ENCODE measurements around the gene FARP2.
"Not testable (repeated sequence)": the region's sequence is repeated elsewhere in the genome, so short reads cannot be mapped to it uniquely, and the experiment has no call there.

Gene FARP2

DNA sequence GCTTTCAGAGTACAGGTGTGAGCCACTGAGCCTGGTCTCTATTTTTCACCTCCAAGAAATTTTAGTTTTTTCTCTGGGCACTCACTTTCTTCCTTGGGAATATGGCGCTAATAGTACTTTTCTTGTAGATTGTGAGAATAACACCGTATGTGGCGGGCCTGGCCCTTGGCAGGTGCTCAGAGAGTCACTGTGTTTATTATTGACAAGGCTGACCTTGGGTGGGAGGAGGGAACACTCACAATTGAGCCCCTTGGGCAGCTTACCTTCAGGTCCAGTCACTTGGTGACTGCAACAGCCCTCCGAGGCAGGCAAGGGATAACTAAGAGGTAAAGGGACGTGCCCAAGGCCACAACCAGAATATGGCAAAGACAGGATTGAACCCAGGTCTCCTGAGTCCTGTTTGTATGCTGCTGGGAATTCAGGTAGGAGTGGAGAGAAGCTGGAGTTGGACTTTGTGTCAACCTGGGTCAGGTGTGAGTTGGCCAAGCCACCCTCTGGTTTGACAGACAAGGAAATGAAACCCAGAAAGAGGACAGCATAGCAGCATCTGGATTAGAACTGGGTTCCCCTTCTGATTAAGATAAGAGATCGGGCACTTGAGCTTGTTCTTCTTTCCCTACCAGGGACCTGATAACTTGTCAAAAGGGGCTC, 155.1 kb downstream of the FARP2 start:
- no peak overlapping the region for H3K4me3 ChIP-seq (ENCODE audit: low read depth in 1 of 2, low read length in 2 of 2)
- H3K27me3 ChIP-seq (ENCODE audit: low read depth, low read length) = no peaks in the 10 kb centered on the region
- no peaks in the 10 kb centered on the region for H3K9me3 ChIP-seq (ENCODE audit: control insufficient read depth in 1 of 2, low read length in 2 of 2)
- H3K36me3 ChIP-seq (ENCODE audit: control insufficient read depth in 1 of 2, insufficient read depth in 2 of 2, low read length in 2 of 2) = no peaks in the 10 kb centered on the region
- H3K4me1 ChIP-seq (ENCODE audit: control insufficient read depth in 1 of 2, insufficient read depth in 2 of 2, low read length in 2 of 2) = peaks cover 11 to 21% of the 10 kb centered on the region in 2 donors
- H3K27ac ChIP-seq (ENCODE audit: low read length) = no peak overlapping the region

DNA sequence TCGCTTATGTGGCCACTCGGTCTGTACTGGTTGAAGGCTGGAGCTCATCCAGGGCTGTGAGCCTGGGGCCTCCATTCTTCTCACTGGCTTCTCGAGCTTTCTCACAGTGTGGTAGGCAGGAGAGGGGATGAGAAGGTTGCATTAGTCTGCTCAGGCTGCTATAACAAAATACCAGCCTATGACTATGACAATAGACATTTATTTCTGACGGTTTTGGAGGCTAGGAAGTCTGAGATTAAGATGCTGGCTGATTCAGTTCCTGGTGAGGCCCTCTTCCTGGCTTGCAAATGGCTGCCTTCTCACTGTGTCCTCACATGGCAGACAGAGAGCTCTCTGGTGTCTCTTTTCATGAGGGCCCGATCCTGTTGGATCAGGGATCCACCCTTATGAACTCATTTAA, 158.5 kb downstream of the FARP2 start:
- H3K27me3 ChIP-seq (ENCODE audit: low read depth, low read length) = no peaks in the 10 kb centered on the region
- H3K4me1 ChIP-seq (ENCODE audit: control insufficient read depth in 1 of 2, insufficient read depth in 2 of 2, low read length in 2 of 2) = peaks cover 0 to 1% of the 10 kb centered on the region in 2 donors
- no peak overlapping the region for H3K27ac ChIP-seq (ENCODE audit: low read length)
- H3K9me3 ChIP-seq (ENCODE audit: control insufficient read depth in 1 of 2, low read length in 2 of 2) = no peaks in the 10 kb centered on the region
- no peaks in the 10 kb centered on the region for H3K36me3 ChIP-seq (ENCODE audit: control insufficient read depth in 1 of 2, insufficient read depth in 2 of 2, low read length in 2 of 2)
- no peak overlapping the region for H3K4me3 ChIP-seq (ENCODE audit: low read depth in 1 of 2, low read length in 2 of 2)

DNA sequence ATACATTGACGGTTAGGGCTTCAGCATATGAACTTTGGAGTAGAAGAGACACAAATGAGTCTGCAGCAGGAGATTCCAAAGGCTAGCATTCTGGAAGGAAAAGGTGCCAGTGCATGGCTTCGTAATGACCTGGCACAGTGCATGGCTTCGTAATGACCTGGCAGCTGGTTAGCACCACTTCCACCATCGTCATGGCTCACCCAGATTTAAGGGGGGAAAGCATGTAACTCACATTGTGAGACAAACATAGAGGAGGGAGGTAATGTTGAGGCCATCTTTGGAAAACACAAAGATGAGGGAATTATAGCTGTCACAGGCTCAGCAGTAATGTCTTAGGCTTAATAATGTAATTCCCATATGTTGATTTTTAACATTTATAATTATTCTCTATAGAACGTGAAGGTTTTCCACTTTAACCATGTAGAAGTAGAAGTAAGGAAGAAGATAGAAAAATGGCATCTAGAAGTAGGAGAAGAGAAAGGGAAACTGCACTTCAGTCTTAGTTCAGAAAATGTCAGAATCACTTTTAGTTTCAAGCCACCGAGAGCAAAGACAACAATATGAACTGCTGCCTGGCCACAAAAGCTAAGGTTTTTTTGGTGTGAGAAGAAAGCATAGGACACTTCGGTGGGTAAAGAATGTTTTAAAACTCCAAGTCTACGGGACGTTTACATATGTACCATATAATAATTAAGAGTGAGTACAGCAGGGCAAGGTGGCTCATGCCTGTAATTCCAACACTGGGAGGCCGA, 159.1 kb downstream of the FARP2 start:
- no peaks in the 10 kb centered on the region for H3K9me3 ChIP-seq (ENCODE audit: control insufficient read depth in 1 of 2, low read length in 2 of 2)
- H3K4me3 ChIP-seq (ENCODE audit: low read depth in 1 of 2, low read length in 2 of 2) = no peak overlapping the region
- H3K27me3 ChIP-seq (ENCODE audit: low read depth, low read length) = no peaks in the 10 kb centered on the region
- H3K36me3 ChIP-seq (ENCODE audit: control insufficient read depth in 1 of 2, insufficient read depth in 2 of 2, low read length in 2 of 2) = no peaks in the 10 kb centered on the region
- H3K27ac ChIP-seq (ENCODE audit: low read length) = no peak overlapping the region
- no peaks in the 10 kb centered on the region for H3K4me1 ChIP-seq (ENCODE audit: control insufficient read depth in 1 of 2, insufficient read depth in 2 of 2, low read length in 2 of 2)

DNA sequence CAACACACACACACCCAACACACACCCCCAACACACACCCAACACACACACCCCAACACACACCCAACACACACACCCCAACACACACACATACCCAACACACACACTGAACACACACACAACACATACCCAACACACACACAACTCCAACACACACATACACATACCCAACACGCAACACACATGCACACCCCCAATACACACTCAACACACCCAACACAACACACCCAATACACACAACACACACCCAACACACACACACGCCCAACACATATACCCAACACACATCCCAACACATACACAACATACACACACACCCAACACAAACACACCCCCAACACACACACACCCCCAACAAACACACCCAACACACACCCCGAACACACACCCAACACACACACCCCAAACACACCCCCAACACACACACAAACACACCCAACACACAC, 160.5 kb downstream of the FARP2 start:
- H3K9me3 ChIP-seq (ENCODE audit: control insufficient read depth in 1 of 2, low read length in 2 of 2) = no peaks in the 10 kb centered on the region
- no peaks in the 10 kb centered on the region for H3K4me1 ChIP-seq (ENCODE audit: control insufficient read depth in 1 of 2, insufficient read depth in 2 of 2, low read length in 2 of 2)
- no peaks in the 10 kb centered on the region for H3K27me3 ChIP-seq (ENCODE audit: low read depth, low read length)
- H3K36me3 ChIP-seq (ENCODE audit: control insufficient read depth in 1 of 2, insufficient read depth in 2 of 2, low read length in 2 of 2) = no peaks in the 10 kb centered on the region
- H3K4me3 ChIP-seq (ENCODE audit: low read depth in 1 of 2, low read length in 2 of 2) = no peak overlapping the region
- H3K27ac ChIP-seq (ENCODE audit: low read length) = no peak overlapping the region

DNA sequence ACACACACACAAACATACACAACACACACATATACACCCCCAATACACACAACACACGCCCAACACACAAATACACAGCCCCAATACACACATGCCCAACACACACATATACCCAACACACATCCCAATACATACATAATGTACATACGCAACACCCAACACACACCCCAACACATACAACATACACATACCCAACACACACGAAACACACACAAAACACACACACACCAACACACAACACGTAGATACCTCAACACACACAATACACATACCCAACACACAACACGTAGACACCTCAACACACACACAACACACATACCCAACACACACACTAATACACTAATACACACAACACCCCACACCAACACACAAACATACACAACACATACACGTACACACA, 161.2 kb downstream of the FARP2 start:
- Histone ChIP-seq H3K36me3 (ENCODE audit: control insufficient read depth in 1 of 2, insufficient read depth in 2 of 2, low read length in 2 of 2) (no peaks in the 10 kb centered on the region), H3K4me1 (ENCODE audit: control insufficient read depth in 1 of 2, insufficient read depth in 2 of 2, low read length in 2 of 2) (no peaks in the 10 kb centered on the region), H3K9me3 (ENCODE audit: control insufficient read depth in 1 of 2, low read length in 2 of 2) (no peaks in the 10 kb centered on the region), H3K27ac (ENCODE audit: low read length) (no peak overlapping the region), H3K4me3 (ENCODE audit: low read depth in 1 of 2, low read length in 2 of 2) (no peak overlapping the region), H3K27me3 (ENCODE audit: low read depth, low read length) (no peaks in the 10 kb centered on the region)

DNA sequence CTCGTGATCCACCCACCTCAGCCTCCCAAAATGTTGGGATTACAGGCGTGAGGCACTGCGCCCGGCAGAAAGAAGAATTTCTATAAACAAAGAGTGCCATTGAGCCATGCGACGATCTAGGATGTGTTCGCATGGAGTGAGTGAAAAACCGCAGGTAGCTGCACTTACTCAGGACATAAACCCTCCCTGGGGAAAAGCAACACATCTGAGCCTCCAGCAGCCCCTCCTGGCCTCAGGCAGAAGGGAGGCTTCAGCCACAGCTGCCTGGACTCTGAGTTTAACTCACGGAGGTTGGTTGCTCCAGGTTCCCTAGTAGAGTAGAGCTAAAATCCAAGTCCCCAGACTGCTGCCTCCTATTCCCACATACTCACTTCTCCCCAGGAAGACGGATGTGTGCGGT, 163.6 kb downstream of the FARP2 start:
- Histone ChIP-seq H3K27me3 (ENCODE audit: low read depth, low read length) (no peaks in the 10 kb centered on the region), H3K27ac (ENCODE audit: low read length) (no peak overlapping the region), H3K9me3 (ENCODE audit: control insufficient read depth in 1 of 2, low read length in 2 of 2) (no peaks in the 10 kb centered on the region), H3K4me3 (ENCODE audit: low read depth in 1 of 2, low read length in 2 of 2) (no peak overlapping the region), H3K4me1 (ENCODE audit: control insufficient read depth in 1 of 2, insufficient read depth in 2 of 2, low read length in 2 of 2) (no peaks in the 10 kb centered on the region), H3K36me3 (ENCODE audit: control insufficient read depth in 1 of 2, insufficient read depth in 2 of 2, low read length in 2 of 2) (no peaks in the 10 kb centered on the region)

DNA sequence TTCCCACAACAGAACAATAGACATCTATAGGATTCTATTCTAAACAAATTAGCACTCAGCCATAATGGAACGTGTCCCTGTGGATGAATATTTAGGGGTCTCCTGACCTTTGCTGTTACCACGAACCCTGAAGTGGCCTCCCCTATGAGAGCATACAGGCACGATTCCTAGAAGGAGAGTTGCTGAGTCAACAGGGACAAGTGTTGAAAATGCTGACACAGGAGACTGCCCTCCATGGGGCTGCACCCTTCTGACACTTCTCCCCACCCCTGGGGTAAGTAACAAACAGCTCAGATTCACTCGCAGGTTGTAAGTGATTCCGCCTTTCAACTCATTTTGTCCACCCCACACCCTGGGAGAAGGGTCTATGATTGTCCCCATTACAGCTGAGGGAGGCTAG, 166.4 kb downstream of the FARP2 start:
- Histone ChIP-seq H3K9me3 (ENCODE audit: control insufficient read depth in 1 of 2, low read length in 2 of 2) (no peaks in the 10 kb centered on the region), H3K4me1 (ENCODE audit: control insufficient read depth in 1 of 2, insufficient read depth in 2 of 2, low read length in 2 of 2) (no peaks in the 10 kb centered on the region), H3K36me3 (ENCODE audit: control insufficient read depth in 1 of 2, insufficient read depth in 2 of 2, low read length in 2 of 2) (no peaks in the 10 kb centered on the region), H3K27ac (ENCODE audit: low read length) (no peak overlapping the region), H3K4me3 (ENCODE audit: low read depth in 1 of 2, low read length in 2 of 2) (no peak overlapping the region), H3K27me3 (ENCODE audit: low read depth, low read length) (no peaks in the 10 kb centered on the region)

DNA sequence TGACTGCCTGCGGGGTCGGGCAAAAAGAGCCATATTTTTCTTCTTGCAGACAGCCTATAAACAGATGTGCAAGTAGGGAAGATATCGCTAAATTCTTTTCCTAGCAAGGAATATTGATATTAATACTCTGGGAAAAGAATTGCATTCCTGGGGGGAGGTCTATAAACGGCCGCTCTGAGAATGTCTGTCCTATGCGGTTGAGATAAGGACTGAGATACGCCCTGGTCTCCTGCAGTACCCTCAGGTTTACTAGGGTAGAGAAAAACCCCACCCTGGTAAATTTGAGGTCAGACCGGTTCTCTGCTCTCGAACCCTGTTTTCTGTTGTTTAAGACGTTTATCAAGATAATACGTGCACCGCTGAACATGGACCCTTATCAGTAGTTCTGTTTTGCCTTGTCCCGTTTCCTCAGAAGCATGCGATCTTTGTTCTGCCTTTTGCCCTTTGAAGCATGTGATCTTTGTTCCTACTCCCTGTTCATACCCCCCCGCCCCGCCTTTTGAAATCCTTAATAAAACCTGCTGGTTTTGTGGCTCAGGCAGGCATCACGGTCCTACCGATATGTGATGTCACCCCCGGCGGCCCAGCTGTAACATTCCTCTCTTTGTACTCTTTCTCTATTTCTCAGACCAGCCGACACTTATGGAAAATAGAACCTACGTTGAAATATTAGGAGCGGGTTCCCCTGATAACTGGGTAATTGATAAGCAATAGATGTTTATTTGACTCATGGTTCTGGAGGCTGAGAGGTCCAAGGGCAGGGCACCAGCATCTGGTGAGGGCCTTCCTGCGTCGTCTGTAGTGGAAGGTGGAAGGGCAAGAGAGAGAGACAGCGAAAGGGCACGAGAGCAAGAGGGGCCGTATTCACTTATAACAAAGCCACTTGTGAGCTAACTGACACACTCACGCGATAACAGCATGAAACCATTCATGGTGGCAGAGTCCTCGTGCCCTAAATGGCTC, 170.0 kb downstream of the FARP2 start:
- H3K4me1 ChIP-seq (ENCODE audit: control insufficient read depth in 1 of 2, insufficient read depth in 2 of 2, low read length in 2 of 2); H3K36me3 ChIP-seq (ENCODE audit: control insufficient read depth in 1 of 2, insufficient read depth in 2 of 2, low read length in 2 of 2); H3K4me3 ChIP-seq (ENCODE audit: low read depth in 1 of 2, low read length in 2 of 2); H3K27ac ChIP-seq (ENCODE audit: low read length); H3K27me3 ChIP-seq (ENCODE audit: low read depth, low read length); H3K9me3 ChIP-seq (ENCODE audit: control insufficient read depth in 1 of 2, low read length in 2 of 2): not testable (repeated sequence)

DNA sequence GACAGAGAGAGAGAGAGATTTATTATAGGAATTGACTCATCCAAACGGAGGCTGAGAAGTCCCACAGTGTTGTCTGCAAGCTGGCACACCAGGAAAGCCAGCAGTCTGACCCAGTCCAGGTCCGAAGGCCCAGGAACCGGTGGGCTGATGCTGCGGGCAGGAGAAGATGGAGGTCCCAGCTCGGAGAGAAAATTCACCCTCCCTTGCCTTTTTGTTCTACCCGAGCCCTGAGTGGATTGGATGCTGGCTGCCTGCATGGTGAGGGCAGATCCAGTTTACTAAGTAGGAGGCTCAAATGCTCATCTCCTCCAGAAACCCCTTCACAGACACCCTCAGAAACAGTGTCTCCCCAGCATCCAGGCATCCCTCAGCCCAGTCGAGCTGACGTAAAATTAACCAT, 174.5 kb downstream of the FARP2 start:
- Histone ChIP-seq H3K9me3 (ENCODE audit: control insufficient read depth in 1 of 2, low read length in 2 of 2) (no peaks in the 10 kb centered on the region), H3K36me3 (ENCODE audit: control insufficient read depth in 1 of 2, insufficient read depth in 2 of 2, low read length in 2 of 2) (no peaks in the 10 kb centered on the region), H3K27ac (ENCODE audit: low read length) (no peak overlapping the region), H3K27me3 (ENCODE audit: low read depth, low read length) (no peaks in the 10 kb centered on the region), H3K4me1 (ENCODE audit: control insufficient read depth in 1 of 2, insufficient read depth in 2 of 2, low read length in 2 of 2) (no peaks in the 10 kb centered on the region), H3K4me3 (ENCODE audit: low read depth in 1 of 2, low read length in 2 of 2) (no peak overlapping the region)

DNA sequence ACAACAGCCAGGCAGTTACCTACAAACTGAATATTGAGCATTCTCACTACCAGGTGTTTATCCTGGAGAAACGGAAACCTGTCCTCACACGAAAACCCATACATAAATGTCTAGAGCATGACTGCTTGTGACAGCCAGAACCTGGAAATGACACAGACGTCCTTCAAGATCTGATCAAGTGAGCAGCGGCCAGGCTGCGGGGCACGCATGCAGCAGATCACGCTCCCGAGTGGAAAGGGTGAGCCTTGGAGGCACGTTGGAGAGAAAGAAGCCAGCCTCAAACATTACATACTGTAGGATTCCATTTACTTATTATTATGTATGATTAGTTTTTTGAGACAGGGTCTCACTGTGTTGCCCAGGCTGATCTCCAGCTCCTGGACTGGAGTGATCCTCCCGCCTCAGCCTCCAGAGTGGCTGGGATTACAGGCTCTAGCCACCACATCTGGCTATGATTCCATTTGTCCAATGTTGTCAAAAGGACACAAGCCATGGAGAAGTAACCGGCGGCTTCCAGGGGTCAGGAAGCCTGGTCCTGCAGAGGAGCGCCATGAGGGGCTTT, 175.2 kb downstream of the FARP2 start:
- Histone ChIP-seq H3K27ac (ENCODE audit: low read length) (no peak overlapping the region), H3K27me3 (ENCODE audit: low read depth, low read length) (no peaks in the 10 kb centered on the region), H3K4me3 (ENCODE audit: low read depth in 1 of 2, low read length in 2 of 2) (no peak overlapping the region), H3K4me1 (ENCODE audit: control insufficient read depth in 1 of 2, insufficient read depth in 2 of 2, low read length in 2 of 2) (no peaks in the 10 kb centered on the region), H3K36me3 (ENCODE audit: control insufficient read depth in 1 of 2, insufficient read depth in 2 of 2, low read length in 2 of 2) (no peaks in the 10 kb centered on the region), H3K9me3 (ENCODE audit: control insufficient read depth in 1 of 2, low read length in 2 of 2) (no peaks in the 10 kb centered on the region)

DNA sequence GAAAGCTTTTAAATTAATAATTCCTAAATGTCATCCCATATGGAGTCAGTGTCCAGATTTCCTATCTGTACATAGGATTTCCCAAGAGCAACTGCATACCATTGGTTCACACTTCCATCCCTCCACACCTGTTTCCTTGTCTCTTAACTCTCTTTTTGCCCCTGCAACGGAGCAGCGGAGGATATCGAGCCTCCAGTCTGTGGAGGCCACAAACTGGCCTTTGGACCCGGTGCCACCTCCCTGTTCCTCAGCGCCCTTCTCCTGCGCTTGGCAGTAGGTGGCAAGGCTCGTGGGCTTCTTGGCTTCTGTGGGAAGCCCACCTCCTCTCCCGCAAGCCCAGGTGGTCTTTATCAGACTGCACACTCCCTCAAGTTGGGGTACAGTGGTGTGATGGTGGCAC, 176.1 kb downstream of the FARP2 start:
- no peaks in the 10 kb centered on the region for H3K9me3 ChIP-seq (ENCODE audit: control insufficient read depth in 1 of 2, low read length in 2 of 2)
- no peaks in the 10 kb centered on the region for H3K27me3 ChIP-seq (ENCODE audit: low read depth, low read length)
- H3K27ac ChIP-seq (ENCODE audit: low read length) = no peak overlapping the region
- no peaks in the 10 kb centered on the region for H3K36me3 ChIP-seq (ENCODE audit: control insufficient read depth in 1 of 2, insufficient read depth in 2 of 2, low read length in 2 of 2)
- H3K4me1 ChIP-seq (ENCODE audit: control insufficient read depth in 1 of 2, insufficient read depth in 2 of 2, low read length in 2 of 2) = no peaks in the 10 kb centered on the region
- no peak overlapping the region for H3K4me3 ChIP-seq (ENCODE audit: low read depth in 1 of 2, low read length in 2 of 2)
